Measurements from ENCODE around the gene HOXD9.

HOXD9 gene

GRCh38 chr2:176172007-176172894 is 49.7 kb downstream of the HOXD9 start:
- DNase-seq: no peak

GRCh38 chr2:176172895-176173566 is 50.5 kb downstream of the HOXD9 start:
- no peak for DNase-seq

- no peak for DNase-seq
These were observed 51.3 kb downstream of the HOXD9 start for GRCh38 chr2:176173567-176174381.

GRCh38 chr2:176174382-176174823 is 51.9 kb downstream of the HOXD9 start:
- no peak for DNase-seq
